ENCODE data around the gene SCAND1.

- TF ChIP-seq YY1 (IDR thresholded peaks at IDR 0.05; ENCODE audit: insufficient read depth, insufficient read length) (no peak), ZNF274 (IDR thresholded peaks at IDR 0.05; ENCODE audit: low read depth, low read length) (no peak), SUZ12 (IDR thresholded peaks at IDR 0.05; ENCODE audit: extremely low read depth, insufficient read depth, insufficient read length) (no peak)
Measured at GRCh38 chr20:35942243-35942642, 12.1 kb downstream of the SCAND1 start.
